Erythroblast (primary cell): ENCODE data around the gene GAK.

Experiments
- DNase-seq, 2 experiments: peaks; one replicate each; lab custom pipeline; 2025; lab: John Stamatoyannopoulos, UW
- GATA1 ChIP-seq: IDR thresholded peaks from 2 replicates; pipeline ENCODE4 v1.6.1; 2011; ENCODE audit warnings: low read depth, mild to moderate bottlenecking, control low read depth, low read length, moderate library complexity
- POLR2A ChIP-seq: IDR thresholded peaks from 2 replicates; pipeline ENCODE4 v1.6.1; 2011; ENCODE audit warnings: mild to moderate bottlenecking, low read length

Gene GAK

DNA sequence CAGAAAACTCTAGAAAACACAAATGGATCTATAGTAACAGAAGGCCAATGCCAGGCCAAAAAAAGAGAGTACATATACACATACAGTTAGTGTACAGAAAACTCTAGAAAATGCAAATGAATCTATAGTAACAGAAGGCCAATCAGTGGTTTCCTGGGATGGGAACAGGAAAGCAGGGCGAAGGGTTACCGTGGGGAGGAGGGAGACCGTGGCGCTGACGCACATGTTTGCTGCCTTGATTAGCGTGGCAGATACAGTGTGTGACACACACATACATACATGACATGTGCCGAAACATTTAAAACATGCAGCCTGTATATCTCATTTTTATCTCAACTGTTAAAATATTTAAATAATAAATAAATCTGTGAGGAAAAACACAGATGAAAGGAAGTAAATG lies 14.7 kb downstream of the GAK start:
- DNase-seq = no peak
- TF ChIP-seq GATA1 (no peak), POLR2A (no peak)

DNA sequence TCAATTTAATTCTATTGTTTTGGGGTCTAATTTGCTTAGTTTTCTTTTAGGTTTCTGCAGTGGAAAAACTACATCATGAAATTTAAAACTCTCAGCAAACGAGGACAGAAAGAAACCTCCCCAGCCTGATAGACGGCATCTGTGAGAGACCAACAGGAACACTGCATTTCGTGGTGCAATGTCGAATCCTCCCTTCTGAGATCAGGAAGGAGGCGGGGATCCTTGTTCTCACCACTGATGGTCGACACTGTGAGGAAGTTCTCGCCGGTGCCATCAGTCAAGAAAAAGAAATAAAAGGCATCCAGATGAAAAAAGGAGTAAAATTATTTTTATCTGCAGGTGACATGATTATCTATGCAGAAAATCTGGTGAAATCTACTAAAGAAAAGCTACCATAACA lies 16.5 kb downstream of the GAK start:
- TF ChIP-seq POLR2A = no peak
- no peak for TF ChIP-seq GATA1
- no peak for DNase-seq

DNA sequence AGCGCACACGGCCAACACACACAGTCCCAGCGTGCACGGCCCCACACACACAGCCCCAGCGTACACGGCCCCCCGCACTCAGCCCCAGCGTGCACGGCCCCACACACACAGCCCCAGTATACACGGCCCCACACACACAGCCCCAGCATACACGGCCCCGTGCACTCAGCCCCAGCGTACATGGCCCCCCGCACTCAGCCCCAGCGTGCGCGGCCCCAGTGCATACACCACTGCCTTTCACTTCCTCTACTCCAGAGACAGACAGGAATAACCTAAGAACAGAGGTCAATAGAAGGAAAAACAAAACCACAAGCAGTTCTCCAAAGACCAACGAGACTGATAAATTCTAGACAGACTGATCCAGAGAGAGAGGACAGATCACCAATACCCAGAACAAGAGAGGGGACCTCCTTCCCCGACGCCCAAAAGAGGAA lies 17.1 kb downstream of the GAK start:
- DNase-seq = no peak
- TF ChIP-seq POLR2A (no peak), GATA1 (no peak)

DNA sequence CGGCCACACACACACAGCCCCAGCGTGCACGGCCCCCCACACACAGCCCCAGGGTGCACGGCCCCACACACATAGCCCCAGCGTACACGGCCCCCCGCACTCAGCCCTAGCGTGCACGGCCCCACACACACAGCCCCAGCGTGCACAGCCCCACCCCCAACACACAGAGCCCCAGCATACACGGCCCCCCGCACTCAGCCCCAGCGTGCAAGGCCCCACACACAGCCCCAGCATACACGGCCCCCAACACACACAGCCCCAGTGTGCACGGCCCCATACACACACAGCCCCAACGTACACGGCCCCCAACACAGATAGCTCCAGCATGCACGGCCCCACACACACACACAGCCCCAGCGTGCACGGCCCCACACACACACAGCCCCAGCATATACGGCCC lies 17.6 kb downstream of the GAK start:
- TF ChIP-seq GATA1 (no peak), POLR2A (no peak)
- no peak for DNase-seq

DNA sequence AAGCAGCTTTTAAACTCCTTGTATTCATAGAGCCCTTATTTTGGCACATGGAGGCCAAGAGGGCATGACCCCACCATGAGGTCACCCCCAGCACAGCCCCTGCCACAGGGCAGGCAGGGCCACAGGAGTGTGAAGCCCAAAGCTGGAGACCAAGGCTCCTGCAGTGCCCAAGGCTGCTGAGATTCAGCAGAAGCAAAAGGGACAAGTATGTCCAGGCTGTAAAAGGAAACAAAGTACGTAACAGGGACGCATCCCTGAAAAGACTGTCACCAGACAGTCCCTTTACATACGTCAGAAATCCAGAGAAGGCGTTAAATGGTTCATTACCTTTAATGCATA lies 18.9 kb downstream of the GAK start:
- no peak for DNase-seq
- TF ChIP-seq GATA1 (no peak), POLR2A (no peak)

DNA sequence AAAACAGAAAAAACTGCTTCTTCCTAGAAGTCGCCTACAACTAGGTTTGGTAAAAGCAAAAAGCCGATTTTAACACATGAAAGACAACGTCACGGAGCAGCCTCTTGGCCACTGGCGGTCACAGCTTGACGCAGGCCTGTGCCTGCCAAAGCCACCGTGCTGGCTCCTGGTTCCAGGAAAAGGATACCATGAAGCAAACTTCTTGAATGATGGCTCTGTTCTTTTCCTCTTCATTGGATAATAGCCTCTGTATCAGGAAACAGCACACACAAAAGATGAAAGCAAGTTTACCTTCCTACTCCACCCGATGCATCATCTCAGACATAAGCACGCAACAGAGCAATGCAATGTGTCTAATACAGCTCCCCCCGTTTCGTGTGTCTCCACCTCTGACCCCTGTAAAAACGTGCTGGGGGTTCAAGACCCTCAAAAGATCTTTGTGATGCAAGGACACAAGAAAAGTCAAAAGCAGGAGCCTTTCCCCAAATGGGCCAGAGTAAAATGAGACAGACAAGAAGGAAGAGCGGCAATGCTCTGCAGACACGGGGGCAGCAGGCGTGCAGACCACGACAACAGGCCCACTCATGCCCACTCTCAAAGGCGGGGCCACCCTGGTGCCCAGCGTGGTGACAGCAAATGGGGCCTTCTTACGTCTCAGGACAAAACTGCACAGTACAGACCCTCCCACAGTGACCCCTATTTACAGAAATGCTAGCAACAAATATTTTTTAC lies 19.4 kb downstream of the GAK start:
- no peak for TF ChIP-seq POLR2A
- TF ChIP-seq GATA1 = no peak
- no peak for DNase-seq

DNA sequence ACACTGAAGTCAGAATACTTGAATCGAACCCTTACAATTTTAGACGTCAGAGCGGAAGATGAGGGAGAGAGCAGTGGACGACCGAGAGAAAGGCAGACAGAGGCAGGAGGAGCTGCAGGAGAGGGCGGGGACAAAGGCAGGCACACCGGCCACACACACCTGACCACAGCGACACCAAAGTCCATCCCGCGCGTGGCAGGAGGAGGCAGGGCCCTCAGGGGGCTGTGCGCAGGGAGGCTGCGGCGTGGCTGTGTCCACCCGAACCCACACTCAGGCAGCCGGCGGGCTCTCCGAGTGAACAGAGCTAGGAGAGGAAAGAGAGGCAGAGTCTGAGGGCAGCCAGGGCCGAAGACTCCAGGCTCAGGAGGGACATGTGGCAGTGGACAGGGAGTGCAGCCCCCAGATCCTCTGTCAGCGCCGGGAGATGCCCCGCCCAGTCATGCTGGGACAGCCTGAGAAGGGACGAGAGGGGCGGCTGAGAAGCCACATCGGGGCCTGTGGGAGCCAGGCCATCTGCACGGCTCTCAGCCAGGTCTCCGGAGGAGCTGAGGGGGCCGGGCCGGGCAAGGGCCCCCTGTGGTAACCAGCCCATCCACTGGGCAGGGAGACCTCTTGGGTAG lies 20.1 kb downstream of the GAK start:
- DNase-seq = no peak
- TF ChIP-seq POLR2A (no peak), GATA1 (no peak)

DNA sequence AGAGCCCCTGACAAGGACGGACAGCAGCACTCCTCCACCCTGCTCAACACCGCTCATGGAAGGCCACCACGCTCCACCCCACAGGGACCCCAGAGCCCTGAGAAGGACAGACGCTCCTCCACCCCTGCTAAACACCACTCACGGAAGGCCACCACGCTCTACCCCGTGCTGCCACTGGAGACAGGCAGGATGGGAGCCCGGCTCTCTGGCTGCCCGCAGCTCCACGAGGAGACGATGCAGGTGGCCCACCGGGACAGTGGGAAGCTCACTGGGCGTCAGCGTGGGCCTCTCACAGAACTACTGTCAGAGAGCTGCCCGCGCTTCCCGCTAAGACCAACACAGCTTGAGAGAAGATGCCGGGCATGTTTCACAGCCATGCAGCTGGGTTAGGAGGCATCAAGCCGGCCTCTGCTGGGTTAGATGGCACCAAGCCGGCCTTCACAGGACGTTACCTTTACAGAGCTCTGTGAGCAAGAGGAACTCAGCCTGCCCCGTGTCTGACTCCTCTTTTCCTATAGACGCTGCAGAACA lies 20.8 kb downstream of the GAK start:
- TF ChIP-seq POLR2A (no peak), GATA1 (no peak)

DNA sequence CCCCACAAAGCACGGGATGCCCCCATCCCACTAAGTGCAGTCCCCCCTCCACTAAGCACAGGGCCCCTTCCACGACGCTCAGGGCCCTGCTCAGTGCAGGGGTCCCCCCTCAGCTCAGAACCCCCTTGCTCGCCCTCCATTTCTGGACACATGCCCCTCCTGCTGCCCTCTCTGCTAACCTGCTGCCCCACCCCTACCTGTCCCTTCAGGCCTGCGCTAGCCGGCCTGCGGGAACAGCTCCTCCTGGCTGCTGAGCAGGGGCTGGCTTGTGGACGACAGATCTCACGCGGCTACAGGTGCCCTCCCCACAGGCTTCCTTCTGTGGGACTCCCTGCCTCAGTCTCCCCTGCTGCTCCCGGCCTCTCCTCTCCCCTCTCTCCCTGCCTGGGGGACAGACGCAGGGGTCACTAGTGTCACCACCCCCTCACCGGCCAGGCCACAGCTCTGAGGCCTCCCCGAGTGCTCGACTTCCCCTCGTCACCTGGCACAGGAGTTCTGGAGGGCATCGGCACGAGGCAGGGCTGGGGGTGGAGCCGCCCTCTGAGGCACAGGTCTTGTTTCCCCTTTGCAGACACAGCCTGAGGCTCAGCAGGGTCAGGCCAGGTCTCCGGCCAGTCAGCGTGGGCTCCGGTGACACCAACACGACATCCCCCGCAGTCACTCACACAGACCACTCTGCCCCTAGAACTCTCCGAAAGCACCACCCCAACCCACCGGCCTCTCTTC lies 21.6 kb downstream of the GAK start:
- DNase-seq = no peak
- no peak for TF ChIP-seq POLR2A
- no peak for TF ChIP-seq GATA1

More for the DNA sequence above, 20.8 kb downstream of the GAK start:
- no peak for DNase-seq

DNA sequence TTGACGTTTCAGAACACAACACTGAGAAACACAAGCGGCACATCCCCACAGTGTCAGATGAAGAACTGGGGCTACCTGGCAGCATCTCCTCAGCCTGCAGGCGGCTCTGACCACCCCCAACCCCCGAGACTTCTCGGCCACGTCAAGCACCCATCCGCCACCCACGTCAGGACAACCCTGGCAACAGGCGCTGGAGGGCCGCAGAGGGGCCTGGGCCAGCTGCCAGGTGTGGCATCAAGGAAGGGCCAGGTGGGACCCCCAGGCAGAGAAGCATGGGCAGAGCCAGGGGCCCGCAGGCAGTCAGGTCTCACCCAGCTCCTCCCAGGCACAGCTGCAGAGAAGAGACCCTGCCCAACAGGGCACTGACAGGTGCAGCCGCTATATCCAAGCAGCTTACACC lies 22.3 kb downstream of the GAK start:
- no peak for DNase-seq
- TF ChIP-seq GATA1 = no peak
- TF ChIP-seq POLR2A = no peak

DNA sequence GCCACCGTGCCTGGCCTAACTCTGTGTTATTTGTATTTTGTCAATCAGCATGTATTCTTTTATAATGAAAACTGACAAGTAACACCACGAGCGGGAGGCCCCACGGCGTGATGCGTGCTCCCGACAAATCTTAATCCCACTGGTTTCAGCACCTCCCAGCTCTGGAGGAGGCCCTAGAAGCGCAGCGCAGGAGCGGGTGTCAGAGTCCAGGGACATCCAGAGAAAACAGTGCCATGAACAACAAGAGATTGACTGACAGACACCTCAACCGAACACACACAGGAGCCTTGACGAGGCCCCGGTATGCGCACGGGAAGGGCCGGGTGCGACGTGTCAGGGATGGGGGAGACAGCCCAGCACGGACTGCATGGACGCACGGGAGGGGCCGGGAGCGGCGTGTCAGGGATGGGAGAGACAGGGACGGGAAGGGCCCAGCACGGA lies 23.0 kb downstream of the GAK start:
- DNase-seq = no peak
- TF ChIP-seq GATA1 (no peak), POLR2A (no peak)

DNA sequence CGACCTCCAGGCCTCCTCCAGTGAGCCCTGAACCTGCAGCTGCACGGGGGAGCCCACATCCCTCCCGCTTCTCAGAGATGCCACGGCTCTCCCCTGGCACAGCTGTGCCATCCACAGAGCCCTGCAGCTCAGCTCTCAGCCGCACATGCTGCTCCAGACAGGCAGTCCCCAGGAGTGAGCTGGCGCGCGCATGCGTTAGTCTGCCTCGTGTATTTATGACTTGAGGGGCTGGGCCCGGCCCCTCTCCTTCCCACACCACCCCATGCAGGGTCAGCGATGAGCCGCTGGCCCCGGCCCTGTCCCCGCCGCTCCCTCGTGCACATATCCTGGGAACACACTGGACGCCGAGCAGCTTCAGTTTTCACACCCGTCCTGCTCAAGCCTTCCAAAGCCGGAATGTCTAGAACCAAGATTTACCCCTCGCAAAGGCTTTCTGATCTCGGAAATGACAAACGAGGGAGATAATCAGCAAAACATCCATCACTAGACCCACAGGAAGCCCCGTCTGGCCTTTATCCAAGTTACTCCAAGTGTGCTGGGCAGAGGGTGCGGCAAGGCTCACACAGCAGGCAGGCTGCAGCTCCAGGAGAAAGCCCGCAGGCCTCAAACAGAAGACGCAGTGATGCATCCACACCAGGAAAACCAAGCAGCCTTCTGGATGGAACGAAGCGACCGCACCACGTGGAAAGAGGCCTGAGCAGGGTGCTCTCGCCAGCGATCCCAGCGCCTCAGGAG lies 24.3 kb downstream of the GAK start:
- TF ChIP-seq GATA1 = no peak
- TF ChIP-seq POLR2A = no peak
- no peak for DNase-seq

DNA sequence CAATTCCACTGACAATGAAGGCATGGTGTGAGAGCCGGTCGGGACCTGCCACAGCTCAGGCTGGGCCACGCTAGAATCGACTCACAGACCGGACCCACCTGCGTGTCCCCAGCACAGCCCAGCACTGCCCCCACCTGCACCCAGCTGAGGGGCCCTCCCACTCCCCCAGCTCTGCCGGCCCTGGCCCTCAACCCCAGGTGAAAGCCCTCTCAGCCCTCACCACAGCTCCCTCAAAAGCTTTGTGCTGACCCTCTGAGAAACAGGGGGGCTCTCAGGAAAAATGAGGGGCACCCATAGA lies 25.1 kb downstream of the GAK start:
- TF ChIP-seq POLR2A (no peak), GATA1 (no peak)
- DNase-seq = no peak

DNA sequence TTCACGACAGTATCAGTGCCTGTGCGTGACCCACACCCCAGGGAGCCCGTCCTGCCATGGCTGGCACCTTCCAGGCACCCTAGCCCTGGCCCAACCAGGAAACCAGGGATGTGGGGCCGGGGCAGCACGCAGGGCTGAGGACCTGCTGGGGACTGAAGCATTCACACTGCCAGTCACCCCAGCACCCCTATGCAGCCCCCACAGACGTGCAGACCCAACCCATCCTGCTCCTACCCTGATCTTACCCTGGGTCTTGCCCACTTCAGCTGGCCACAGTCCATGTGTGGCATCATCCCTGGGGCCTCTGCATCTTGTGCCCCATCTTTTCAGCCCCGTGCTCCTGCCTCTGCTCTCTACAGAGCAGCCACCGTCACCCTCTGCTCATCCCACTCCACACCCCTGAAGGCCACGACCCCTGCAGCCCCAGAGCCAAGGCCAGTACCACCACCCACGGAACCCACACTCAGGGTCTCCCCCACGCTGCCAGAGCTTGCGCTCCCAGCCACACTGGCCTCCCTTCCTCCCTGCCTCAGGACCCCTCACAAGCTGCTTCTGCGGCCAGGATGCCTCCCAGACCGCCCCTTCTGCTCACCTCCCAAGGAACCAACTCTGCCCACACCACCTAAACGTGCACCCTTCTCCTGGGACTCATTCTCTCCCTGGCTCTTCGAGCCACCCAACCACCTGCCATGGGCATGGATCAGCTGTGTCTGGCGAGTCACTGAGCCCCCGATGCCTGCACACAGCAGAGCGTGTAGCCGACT lies 25.6 kb downstream of the GAK start:
- DNase-seq = no peak
- TF ChIP-seq POLR2A = no peak
- no peak for TF ChIP-seq GATA1
